ENCODE results near the gene TRIM2. TPM values are rescaled to one million over a fixed set of nuclear protein-coding genes. Genes with fewer than 3 reads are reported as not detected.

Gene TRIM2
- polyA plus RNA-seq, 4 donors = 17.8 to 107 (median 22.1) TPM

GRCh38 chr4:153283260-153283659 lies 79.0 kb downstream of the TRIM2 start:
- no peak overlapping the region for H3K27ac ChIP-seq (ENCODE audit: low read depth in 1 of 3, low read length in 2 of 3)
- no peaks in the 10 kb centered on the region for H3K27me3 ChIP-seq (ENCODE audit: control insufficient read depth in 3 of 3, insufficient read depth in 3 of 3, low read length in 3 of 3)
- H3K9me3 ChIP-seq (ENCODE audit: control insufficient read depth in 2 of 2, insufficient read depth in 1 of 2, low read depth in 1 of 2, low read length in 1 of 2) = peaks cover 0 to 4% of the 10 kb centered on the region in 2 donors
- no peaks in the 10 kb centered on the region for H3K4me1 ChIP-seq (ENCODE audit: control insufficient read depth in 3 of 3, insufficient read depth in 2 of 3, low read depth in 1 of 3, low read length in 2 of 3)
- FAIRE-seq = no peak
- no peak overlapping the region for H3K4me3 ChIP-seq (ENCODE audit: low read depth in 1 of 3, low read length in 3 of 3)
- DNase-seq = no peak
- WGBS, 3 donors = 93 to 97% (median 97%) methylated on average over 3 of the region's 3 CpGs
- H3K36me3 ChIP-seq (ENCODE audit: control insufficient read depth in 3 of 3, insufficient read depth in 2 of 3, low read depth in 1 of 3, low read length in 3 of 3) = peaks cover 0 to 46% (median 6%) of the 10 kb centered on the region in 3 donors

- Histone ChIP-seq H3K27me3 (ENCODE audit: control insufficient read depth in 3 of 3, insufficient read depth in 3 of 3, low read length in 3 of 3) (no peaks in the 10 kb centered on the region), H3K4me1 (ENCODE audit: control insufficient read depth in 3 of 3, insufficient read depth in 2 of 3, low read depth in 1 of 3, low read length in 2 of 3) (no peaks in the 10 kb centered on the region), H3K9me3 (ENCODE audit: control insufficient read depth in 2 of 2, insufficient read depth in 1 of 2, low read depth in 1 of 2, low read length in 1 of 2) (no peaks in the 10 kb centered on the region), H3K4me3 (ENCODE audit: low read depth in 1 of 3, low read length in 3 of 3) (no peak overlapping the region), H3K36me3 (ENCODE audit: control insufficient read depth in 3 of 3, insufficient read depth in 2 of 3, low read depth in 1 of 3, low read length in 3 of 3) (peaks cover 0 to 24% (median 6%) of the 10 kb centered on the region in 3 donors), H3K27ac (ENCODE audit: low read depth in 1 of 3, low read length in 2 of 3) (no peak overlapping the region)
- FAIRE-seq = no peak
- no peak for DNase-seq
- WGBS, 3 donors = 87 to 99% (median 92%) methylated on average over 3 of the region's 3 CpGs
Measured at GRCh38 chr4:153290134-153290533, 85.9 kb downstream of the TRIM2 start.

GRCh38 chr4:153291562-153291961 lies 87.3 kb downstream of the TRIM2 start:
- FAIRE-seq = no peak
- Histone ChIP-seq H3K9me3 (ENCODE audit: control insufficient read depth in 2 of 2, insufficient read depth in 1 of 2, low read depth in 1 of 2, low read length in 1 of 2) (no peaks in the 10 kb centered on the region), H3K4me1 (ENCODE audit: control insufficient read depth in 3 of 3, insufficient read depth in 2 of 3, low read depth in 1 of 3, low read length in 2 of 3) (no peaks in the 10 kb centered on the region), H3K27me3 (ENCODE audit: control insufficient read depth in 3 of 3, insufficient read depth in 3 of 3, low read length in 3 of 3) (no peaks in the 10 kb centered on the region), H3K4me3 (ENCODE audit: low read depth in 1 of 3, low read length in 3 of 3) (no peak overlapping the region), H3K36me3 (ENCODE audit: control insufficient read depth in 3 of 3, insufficient read depth in 2 of 3, low read depth in 1 of 3, low read length in 3 of 3) (peaks cover 3 to 36% (median 6%) of the 10 kb centered on the region in 3 donors), H3K27ac (ENCODE audit: low read depth in 1 of 3, low read length in 2 of 3) (no peak overlapping the region)
- DNase-seq = no peak
- WGBS, 3 donors = 84 to 90% (median 86%) methylated on average over 2 of the region's 2 CpGs

- H3K36me3 ChIP-seq (ENCODE audit: control insufficient read depth in 3 of 3, insufficient read depth in 2 of 3, low read depth in 1 of 3, low read length in 3 of 3) = peaks cover 3 to 35% (median 6%) of the 10 kb centered on the region in 3 donors
- no peak overlapping the region for H3K27ac ChIP-seq (ENCODE audit: low read depth in 1 of 3, low read length in 2 of 3)
- no peaks in the 10 kb centered on the region for H3K9me3 ChIP-seq (ENCODE audit: control insufficient read depth in 2 of 2, insufficient read depth in 1 of 2, low read depth in 1 of 2, low read length in 1 of 2)
- no peaks in the 10 kb centered on the region for H3K4me1 ChIP-seq (ENCODE audit: control insufficient read depth in 3 of 3, insufficient read depth in 2 of 3, low read depth in 1 of 3, low read length in 2 of 3)
- WGBS, 3 donors = 95 to 99% (median 98%) methylated on average over 4 of the region's 4 CpGs
- FAIRE-seq (no peak), DNase-seq (no peak)
- no peaks in the 10 kb centered on the region for H3K27me3 ChIP-seq (ENCODE audit: control insufficient read depth in 3 of 3, insufficient read depth in 3 of 3, low read length in 3 of 3)
- H3K4me3 ChIP-seq (ENCODE audit: low read depth in 1 of 3, low read length in 3 of 3) = no peak overlapping the region
Measured at GRCh38 chr4:153292897-153293741, 88.9 kb downstream of the TRIM2 start.

- Histone ChIP-seq H3K36me3 (ENCODE audit: control insufficient read depth in 3 of 3, insufficient read depth in 2 of 3, low read depth in 1 of 3, low read length in 3 of 3) (peaks cover 3 to 37% (median 6%) of the 10 kb centered on the region in 3 donors), H3K27me3 (ENCODE audit: control insufficient read depth in 3 of 3, insufficient read depth in 3 of 3, low read length in 3 of 3) (no peaks in the 10 kb centered on the region), H3K4me3 (ENCODE audit: low read depth in 1 of 3, low read length in 3 of 3) (no peak overlapping the region), H3K9me3 (ENCODE audit: control insufficient read depth in 2 of 2, insufficient read depth in 1 of 2, low read depth in 1 of 2, low read length in 1 of 2) (no peaks in the 10 kb centered on the region), H3K27ac (ENCODE audit: low read depth in 1 of 3, low read length in 2 of 3) (no peak overlapping the region), H3K4me1 (ENCODE audit: control insufficient read depth in 3 of 3, insufficient read depth in 2 of 3, low read depth in 1 of 3, low read length in 2 of 3) (no peaks in the 10 kb centered on the region)
- 85 to 87% (median 86%) methylated on average over 5 of the region's 5 CpGs for WGBS, 3 donors
- FAIRE-seq = no peak
- no peak for DNase-seq
Measured at GRCh38 chr4:153293742-153294057, 89.5 kb downstream of the TRIM2 start.

GRCh38 chr4:153294631-153295030 lies 90.4 kb downstream of the TRIM2 start:
- no peak for FAIRE-seq
- H3K36me3 ChIP-seq (ENCODE audit: control insufficient read depth in 3 of 3, insufficient read depth in 2 of 3, low read depth in 1 of 3, low read length in 3 of 3) = peaks cover 3 to 42% (median 6%) of the 10 kb centered on the region in 3 donors

GRCh38 chr4:153295131-153295755 lies 91.0 kb downstream of the TRIM2 start:
- Histone ChIP-seq H3K4me3 (ENCODE audit: low read depth in 1 of 3, low read length in 3 of 3) (no peak overlapping the region), H3K27me3 (ENCODE audit: control insufficient read depth in 3 of 3, insufficient read depth in 3 of 3, low read length in 3 of 3) (no peaks in the 10 kb centered on the region), H3K27ac (ENCODE audit: low read depth in 1 of 3, low read length in 2 of 3) (no peak overlapping the region), H3K4me1 (ENCODE audit: control insufficient read depth in 3 of 3, insufficient read depth in 2 of 3, low read depth in 1 of 3, low read length in 2 of 3) (no peaks in the 10 kb centered on the region), H3K36me3 (ENCODE audit: control insufficient read depth in 3 of 3, insufficient read depth in 2 of 3, low read depth in 1 of 3, low read length in 3 of 3) (peaks cover 3 to 46% (median 6%) of the 10 kb centered on the region in 3 donors), H3K9me3 (ENCODE audit: control insufficient read depth in 2 of 2, insufficient read depth in 1 of 2, low read depth in 1 of 2, low read length in 1 of 2) (peaks cover 0 to 8% of the 10 kb centered on the region in 2 donors)
- FAIRE-seq = no peak
- 95 to 96% (median 96%) methylated on average over 40 of the region's 40 CpGs for WGBS, 3 donors
- DNase-seq = no peak

More at GRCh38 chr4:153294631-153295030, 90.4 kb downstream of the TRIM2 start:
- Histone ChIP-seq H3K27ac (ENCODE audit: low read depth in 1 of 3, low read length in 2 of 3) (no peak overlapping the region), H3K9me3 (ENCODE audit: control insufficient read depth in 2 of 2, insufficient read depth in 1 of 2, low read depth in 1 of 2, low read length in 1 of 2) (peaks cover 0 to 2% of the 10 kb centered on the region in 2 donors), H3K27me3 (ENCODE audit: control insufficient read depth in 3 of 3, insufficient read depth in 3 of 3, low read length in 3 of 3) (no peaks in the 10 kb centered on the region), H3K4me1 (ENCODE audit: control insufficient read depth in 3 of 3, insufficient read depth in 2 of 3, low read depth in 1 of 3, low read length in 2 of 3) (no peaks in the 10 kb centered on the region), H3K4me3 (ENCODE audit: low read depth in 1 of 3, low read length in 3 of 3) (no peak overlapping the region)
- WGBS, 3 donors = 77 to 84% (median 77%) methylated on average over 1 of the region's 1 CpG
- no peak for DNase-seq

- H3K27me3 ChIP-seq (ENCODE audit: control insufficient read depth in 3 of 3, insufficient read depth in 3 of 3, low read length in 3 of 3) = no peaks in the 10 kb centered on the region
- DNase-seq = peak in 1 of 2 donors; percentile 30
- WGBS, 3 donors = 64 to 73% (median 68%) methylated on average over 11 of the region's 11 CpGs
- H3K4me1 ChIP-seq (ENCODE audit: control insufficient read depth in 3 of 3, insufficient read depth in 2 of 3, low read depth in 1 of 3, low read length in 2 of 3) = no peaks in the 10 kb centered on the region
- no peak for FAIRE-seq
- peaks cover 3 to 52% (median 6%) of the 10 kb centered on the region in 3 donors for H3K36me3 ChIP-seq (ENCODE audit: control insufficient read depth in 3 of 3, insufficient read depth in 2 of 3, low read depth in 1 of 3, low read length in 3 of 3)
- peaks cover 0 to 12% of the 10 kb centered on the region in 2 donors for H3K9me3 ChIP-seq (ENCODE audit: control insufficient read depth in 2 of 2, insufficient read depth in 1 of 2, low read depth in 1 of 2, low read length in 1 of 2)
- no peak overlapping the region for H3K27ac ChIP-seq (ENCODE audit: low read depth in 1 of 3, low read length in 2 of 3)
- H3K4me3 ChIP-seq (ENCODE audit: low read depth in 1 of 3, low read length in 3 of 3) = no peak overlapping the region
Measured at GRCh38 chr4:153296040-153296823, 92.0 kb downstream of the TRIM2 start.
